Neural cell (in vitro differentiated cells): ENCODE results near the gene NLN. TPM values are rescaled to one million over a fixed set of nuclear protein-coding genes. Genes with fewer than 3 reads are reported as not detected.
"Not testable (repeated sequence)": the region's sequence is repeated elsewhere in the genome, so short reads cannot be mapped to it uniquely, and the experiment has no call there.

ENCODE experiments used
- H2AFZ ChIP-seq: fragments of 200-600, 300-800 bp; sonication (generic), shearing (Covaris generic); 2 replicates; pipeline ENCODE4 v1.6.0; 2014; ENCODE audit warnings: low read depth, mild to moderate bottlenecking, antibody characterized with exemption, low read length, moderate library complexity
- H3F3A ChIP-seq: fragments of 200-600 bp; shearing (Covaris generic); 2 replicates; pipeline ENCODE4 v1.6.1; 2016; ENCODE audit warnings: mild to moderate bottlenecking, moderate library complexity, mixed read lengths, antibody characterized with exemption, low read length; ENCODE audit not compliant: insufficient read depth, poor library complexity, severe bottlenecking
- H3K27ac ChIP-seq: fragments of 200-600, 300-800 bp; sonication (generic), shearing (Covaris generic); 2 replicates; pipeline ENCODE4 v1.5.1; 2014; ENCODE audit warnings: mild to moderate bottlenecking, low read length, moderate library complexity
- H3K27me3 ChIP-seq: fragments of 300-800, 200-600 bp; sonication (generic), shearing (Covaris generic); 2 replicates; pipeline ENCODE4 v1.6.0; 2014; ENCODE audit warnings: mild to moderate bottlenecking, low read depth, low read length, moderate library complexity; ENCODE audit not compliant: insufficient read depth
- H3K36me3 ChIP-seq: fragments of 300-800, 200-600 bp; sonication (generic), shearing (Covaris generic); 2 replicates; pipeline ENCODE4 v1.5.1; 2014; ENCODE audit warnings: mild to moderate bottlenecking, antibody characterized with exemption, low read length, moderate library complexity; ENCODE audit not compliant: insufficient read depth
- H3K4me2 ChIP-seq: fragments of 300-800, 200-600 bp; sonication (generic), shearing (Covaris generic); 2 replicates; pipeline ENCODE4 v1.6.0; 2014; ENCODE audit warnings: mild to moderate bottlenecking, low read length
- H3K4me3 ChIP-seq: fragments of 300-800, 200-600 bp; sonication (generic), shearing (Covaris generic); 2 replicates; pipeline ENCODE4 v1.5.1; 2014; ENCODE audit warnings: mild to moderate bottlenecking, low read length, moderate library complexity
- H3K79me2 ChIP-seq: fragments of 200-600 bp; shearing (Covaris generic); replicated peaks from 2 replicates; pipeline ENCODE4 v1.6.0; 2014; ENCODE audit warnings: mild to moderate bottlenecking, low read length, moderate library complexity; ENCODE audit not compliant: insufficient read depth
- H3K9ac ChIP-seq: fragments of 300-800, 200-600 bp; sonication (generic), shearing (Covaris generic); 2 replicates; pipeline ENCODE4 v1.6.1; 2016; ENCODE audit warnings: mild to moderate bottlenecking, low read length, mixed read lengths
- H3K9me2 ChIP-seq: fragments of 200-600 bp; shearing (Covaris generic); 2 replicates; pipeline ENCODE4 v1.6.1; 2016; ENCODE audit warnings: mild to moderate bottlenecking, low read length, mixed read lengths; ENCODE audit not compliant: insufficient read depth
- H3K9me3 ChIP-seq: fragments of 200-600, 300-800 bp; sonication (generic), shearing (Covaris generic); 2 replicates; pipeline ENCODE4 v1.6.1; 2016; ENCODE audit warnings: mild to moderate bottlenecking, mixed run types, low read length, moderate library complexity, mixed read lengths
- H4K20me1 ChIP-seq: fragments of 200-600 bp; shearing (Covaris generic); 2 replicates; pipeline ENCODE4 v1.6.1; 2016; ENCODE audit warnings: mild to moderate bottlenecking, mixed run types; ENCODE audit not compliant: insufficient read depth
- CTCF ChIP-seq: fragments of 450-650 bp; IDR thresholded peaks from 2 replicates; pipeline ENCODE4 v1.5.1; 2014; ENCODE audit warnings: antibody characterized with exemption, mild to moderate bottlenecking, moderate library complexity; ENCODE audit not compliant: poor library complexity, severe bottlenecking
- EP300 ChIP-seq: fragments of 450-650 bp; conservative IDR thresholded peaks from 2 replicates; pipeline ENCODE4 v1.6.1; 2014; ENCODE audit warnings: antibody characterized with exemption, mild to moderate bottlenecking, moderate library complexity; ENCODE audit not compliant: poor library complexity, severe bottlenecking
- EZH2 ChIP-seq: fragments of 200-600, 300-800 bp; shearing (Covaris generic), sonication (generic); IDR thresholded peaks from 2 replicates; pipeline ENCODE4 v1.6.1; 2014; ENCODE audit warnings: antibody characterized with exemption, low read length, borderline replicate concordance, mild to moderate bottlenecking; ENCODE audit not compliant: insufficient read depth, poor library complexity, severe bottlenecking
- MXI1 ChIP-seq: fragments of 450-650 bp; conservative IDR thresholded peaks from 2 replicates; pipeline ENCODE4 v1.6.1; 2014; ENCODE audit warnings: antibody characterized with exemption, mild to moderate bottlenecking; ENCODE audit not compliant: poor library complexity, severe bottlenecking
- POLR2AphosphoS5 ChIP-seq: IDR thresholded peaks from 2 replicates; pipeline ENCODE4 v1.6.1; 2012
- RAD21 ChIP-seq: fragments of 450-650 bp; conservative IDR thresholded peaks from 2 replicates; pipeline ENCODE4 v1.6.1; 2014; ENCODE audit warnings: antibody characterized with exemption, mild to moderate bottlenecking, moderate library complexity
- REST ChIP-seq: IDR thresholded peaks from 2 replicates; pipeline ENCODE4 v1.6.1; 2012; ENCODE audit warnings: borderline replicate concordance
- SMC3 ChIP-seq: fragments of 450-650 bp; conservative IDR thresholded peaks from 2 replicates; pipeline ENCODE4 v1.6.1; 2014; ENCODE audit warnings: antibody characterized with exemption, mild to moderate bottlenecking, moderate library complexity; ENCODE audit not compliant: poor library complexity
- TAF1 ChIP-seq: IDR thresholded peaks from 2 replicates; pipeline ENCODE4 v1.6.1; 2012; ENCODE audit warnings: low read depth
- polyA plus RNA-seq: library from polyadenylated mRNA; depleted of rRNA; stranded (reverse); fragments of >200 nt; gene quantifications from 2 replicates; pipeline ENCODE4 v1.2.3, GENCODE V29; 2014

The NLN gene
- polyA plus RNA-seq, 1 donor from 2014 or later, result 18.7 TPM

DNA sequence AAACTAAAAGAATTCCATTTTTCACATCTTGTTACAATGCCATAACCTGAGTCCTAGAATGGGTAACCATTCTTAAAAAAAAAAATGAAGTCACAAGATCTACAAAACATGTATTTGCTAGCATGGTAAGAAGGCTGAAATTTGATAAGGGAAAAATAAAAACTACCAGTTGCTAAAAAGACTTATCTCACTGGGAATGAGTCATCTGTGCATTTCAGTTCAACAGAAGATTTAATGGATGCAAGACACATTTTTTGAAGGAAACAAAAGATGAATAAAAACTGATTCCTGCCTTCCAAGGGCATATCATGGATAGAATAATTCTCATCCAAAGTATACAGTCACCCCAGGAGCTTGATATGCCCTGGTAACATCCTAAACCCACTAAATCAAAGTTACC, 47.3 kb upstream of the NLN start:
- Histone ChIP-seq H3K9me3 (no peaks in the 10 kb centered on the region), H3K4me3 (no peak overlapping the region), H2AFZ (no peak overlapping the region), H3K9me2 (no peaks in the 10 kb centered on the region), H3K9ac (no peak overlapping the region), H3K36me3 (no peaks in the 10 kb centered on the region), H4K20me1 (no peaks in the 10 kb centered on the region), H3K4me2 (no peak overlapping the region), H3K27me3 (no peaks in the 10 kb centered on the region), H3F3A (no peaks in the 10 kb centered on the region), H3K27ac (no peak overlapping the region), H3K79me2 (no peaks in the 10 kb centered on the region)
- TF ChIP-seq POLR2AphosphoS5 (no peak), TAF1 (no peak)

- not testable (repeated sequence) for H3K9ac ChIP-seq, H3K27me3 ChIP-seq, H3F3A ChIP-seq, H3K9me2 ChIP-seq, H4K20me1 ChIP-seq, H3K27ac ChIP-seq, H3K36me3 ChIP-seq, H3K9me3 ChIP-seq, H3K4me3 ChIP-seq, H3K4me2 ChIP-seq, H3K79me2 ChIP-seq, H2AFZ ChIP-seq
Measured at GRCh38 chr5:65676056-65676455, 45.9 kb upstream of the NLN start.

GRCh38 chr5:65682148-65682547, 39.9 kb upstream of the NLN start:
- Histone ChIP-seq H3K9me2 (no peaks in the 10 kb centered on the region), H3F3A (no peaks in the 10 kb centered on the region), H3K27me3 (no peaks in the 10 kb centered on the region), H2AFZ (no peak overlapping the region), H3K4me2 (no peak overlapping the region), H3K9me3 (no peaks in the 10 kb centered on the region), H4K20me1 (no peaks in the 10 kb centered on the region), H3K79me2 (no peaks in the 10 kb centered on the region), H3K27ac (no peak overlapping the region), H3K36me3 (peaks cover 4% of the 10 kb centered on the region), H3K4me3 (no peak overlapping the region), H3K9ac (no peak overlapping the region)
- TF ChIP-seq REST (no peak), CTCF (no peak), RAD21 (no peak), MXI1 (no peak), EP300 (no peak), EZH2 (no peak), SMC3 (no peak), POLR2AphosphoS5 (no peak), TAF1 (no peak)
